Activated CD4-positive, alpha-beta T cell treated with anti-CD3 and anti-CD28 coated beads, Interleukin-2, amount 50 U/mL, for 48 hours (primary cell): ENCODE results near the gene FNBP1L.
"Not testable (repeated sequence)": the region's sequence is repeated elsewhere in the genome, so short reads cannot be mapped to it uniquely, and the experiment has no call there.

ENCODE experiments used
- DNase-seq, 2 experiments: peaks; one replicate each; pipeline ENCODE4 v3.0.0-alpha.2; 2020

Gene FNBP1L

GRCh38 chr1:93575621-93576284, 127.8 kb downstream of the FNBP1L start:
- DNase-seq = no peak

GRCh38 chr1:93576346-93576745, 128.4 kb downstream of the FNBP1L start:
- DNase-seq = no peak

- no peak for DNase-seq
These were observed 128.8 kb downstream of the FNBP1L start for GRCh38 chr1:93576746-93577145.

- DNase-seq = no peak
These were observed 129.9 kb downstream of the FNBP1L start for GRCh38 chr1:93577536-93578432.

GRCh38 chr1:93578433-93578830, 130.5 kb downstream of the FNBP1L start:
- no peak for DNase-seq

- DNase-seq = no peak
These were observed 131.2 kb downstream of the FNBP1L start for GRCh38 chr1:93578911-93579825.

GRCh38 chr1:93579891-93580290, 132.0 kb downstream of the FNBP1L start:
- DNase-seq = no peak

- DNase-seq = no peak
These were observed 134.3 kb downstream of the FNBP1L start for GRCh38 chr1:93581917-93582850.

- DNase-seq = no peak
These were observed 136.5 kb downstream of the FNBP1L start for GRCh38 chr1:93584261-93585003.

- no peak for DNase-seq
These were observed 137.4 kb downstream of the FNBP1L start for GRCh38 chr1:93585059-93585966.

- no peak for DNase-seq
These were observed 139.4 kb downstream of the FNBP1L start for GRCh38 chr1:93587354-93587753.

- DNase-seq = no peak
These were observed 140.3 kb downstream of the FNBP1L start for GRCh38 chr1:93588206-93588605.

- no peak for DNase-seq
These were observed 141.0 kb downstream of the FNBP1L start for GRCh38 chr1:93588955-93589354.

GRCh38 chr1:93591291-93591675, 143.4 kb downstream of the FNBP1L start:
- DNase-seq = not testable (repeated sequence)

GRCh38 chr1:93591676-93592550, 144.0 kb downstream of the FNBP1L start:
- no peak for DNase-seq

- no peak for DNase-seq
These were observed 144.6 kb downstream of the FNBP1L start for GRCh38 chr1:93592551-93592949.

- no peak for DNase-seq
These were observed 146.1 kb downstream of the FNBP1L start for GRCh38 chr1:93593854-93594602.

- DNase-seq = no peak
These were observed 146.6 kb downstream of the FNBP1L start for GRCh38 chr1:93594603-93594880.

GRCh38 chr1:93595266-93595665, 147.3 kb downstream of the FNBP1L start:
- DNase-seq = no peak
